ENCODE results near the gene HRK. TPM values are rescaled to one million over a fixed set of nuclear protein-coding genes. Genes with fewer than 3 reads are reported as not detected.

HRK gene
- total and polyA plus RNA-seq, 12 donors, result 0.09 to 1.1 (median 0.24) TPM; not detected in 3

DNA sequence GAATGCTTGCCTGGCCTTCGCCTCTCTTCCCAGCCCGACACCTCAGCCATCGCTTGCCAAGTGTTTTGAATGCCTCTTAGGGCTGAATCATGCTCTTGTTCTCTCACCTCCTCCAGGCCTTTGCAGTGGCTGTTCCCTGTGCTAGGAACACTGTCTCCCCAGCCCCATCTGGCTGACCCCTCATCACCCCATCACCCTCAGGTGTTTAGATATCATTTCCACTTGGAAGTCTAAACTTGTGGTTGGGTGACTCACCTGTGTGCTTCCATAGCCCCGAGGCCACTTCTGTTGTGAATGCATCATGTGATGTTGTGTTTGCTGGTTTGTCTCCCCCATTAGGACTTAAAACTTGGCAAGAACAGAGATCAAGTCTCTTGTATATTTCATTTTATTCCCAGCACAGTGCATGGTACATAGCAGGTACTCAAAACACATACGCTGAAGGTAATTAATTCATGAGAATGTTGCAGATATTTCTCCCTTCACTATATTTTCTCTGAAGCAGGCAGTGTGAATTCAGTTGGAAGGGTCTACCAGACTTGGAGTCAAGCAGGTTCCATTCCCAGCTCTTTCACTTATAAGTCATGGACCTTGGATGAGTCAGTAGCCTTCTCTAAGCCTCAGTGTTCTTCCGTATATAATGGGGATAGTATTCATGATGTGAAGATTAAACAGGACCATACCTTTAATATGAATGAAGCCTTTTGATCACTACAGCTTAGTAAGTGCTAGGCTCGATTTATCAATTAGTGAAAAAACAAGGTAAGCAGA is 67.8 kb downstream of the HRK start:
- TF ChIP-seq, protein P1, sequence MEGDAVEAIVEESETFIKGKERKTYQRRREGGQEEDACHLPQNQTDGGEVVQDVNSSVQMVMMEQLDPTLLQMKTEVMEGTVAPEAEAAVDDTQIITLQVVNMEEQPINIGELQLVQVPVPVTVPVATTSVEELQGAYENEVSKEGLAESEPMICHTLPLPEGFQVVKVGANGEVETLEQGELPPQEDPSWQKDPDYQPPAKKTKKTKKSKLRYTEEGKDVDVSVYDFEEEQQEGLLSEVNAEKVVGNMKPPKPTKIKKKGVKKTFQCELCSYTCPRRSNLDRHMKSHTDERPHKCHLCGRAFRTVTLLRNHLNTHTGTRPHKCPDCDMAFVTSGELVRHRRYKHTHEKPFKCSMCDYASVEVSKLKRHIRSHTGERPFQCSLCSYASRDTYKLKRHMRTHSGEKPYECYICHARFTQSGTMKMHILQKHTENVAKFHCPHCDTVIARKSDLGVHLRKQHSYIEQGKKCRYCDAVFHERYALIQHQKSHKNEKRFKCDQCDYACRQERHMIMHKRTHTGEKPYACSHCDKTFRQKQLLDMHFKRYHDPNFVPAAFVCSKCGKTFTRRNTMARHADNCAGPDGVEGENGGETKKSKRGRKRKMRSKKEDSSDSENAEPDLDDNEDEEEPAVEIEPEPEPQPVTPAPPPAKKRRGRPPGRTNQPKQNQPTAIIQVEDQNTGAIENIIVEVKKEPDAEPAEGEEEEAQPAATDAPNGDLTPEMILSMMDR (IDR thresholded peaks at IDR 0.05), result no peak
- no peak for TF ChIP-seq POLR2A (IDR thresholded peaks at IDR 0.05)
- H3K4me1 ChIP-seq (replicated peaks in 1 of 2), result peaks cover 0 to 8% of the 10 kb centered on the region in 2 donors
- no peaks in the 10 kb centered on the region for H3K9me3 ChIP-seq (replicated peaks in 1 of 3)
- no peak for DNase-seq
- no peaks in the 10 kb centered on the region for H3K27me3 ChIP-seq
- intact Hi-C loops (cut with DNase I), result no loop called here
- 83 to 89% (median 89%) methylated on average over 7 of the region's 7 CpGs for WGBS, 4 donors
- H3K27ac ChIP-seq, result no peak overlapping the region
- H3K36me3 ChIP-seq (replicated peaks in 1 of 2), result no peaks in the 10 kb centered on the region
- no peak overlapping the region for H3K4me3 ChIP-seq

DNA sequence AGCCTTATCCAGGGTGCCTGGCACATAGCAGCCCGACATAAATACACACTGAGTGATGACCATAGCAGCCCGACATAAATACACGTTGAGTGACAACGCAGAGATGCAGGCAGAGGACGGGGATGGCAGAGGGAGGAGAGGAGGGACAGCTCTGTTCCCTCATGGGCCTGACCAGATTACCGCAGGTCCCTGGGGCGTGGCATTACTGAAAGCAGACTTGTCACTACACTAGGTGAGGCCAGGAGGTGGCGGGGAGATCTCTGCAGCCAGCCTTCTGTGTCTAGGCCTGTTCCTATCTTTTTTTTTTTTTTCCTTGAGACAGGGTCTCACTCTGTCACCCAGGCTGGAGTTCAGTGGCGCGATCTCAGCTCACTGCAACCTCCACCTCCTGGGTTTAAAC is 69.0 kb downstream of the HRK start:
- Histone ChIP-seq H3K36me3 (replicated peaks in 1 of 2) (no peaks in the 10 kb centered on the region), H3K9me3 (replicated peaks in 1 of 3) (no peaks in the 10 kb centered on the region), H3K4me1 (replicated peaks in 1 of 2) (no peaks in the 10 kb centered on the region), H3K27me3 (no peaks in the 10 kb centered on the region), H3K4me3 (no peak overlapping the region), H3K27ac (no peak overlapping the region)
- WGBS, 4 donors, result 89 to 94% (median 93%) methylated on average over 10 of the region's 10 CpGs
- intact Hi-C loops (cut with DNase I), result no loop called here
- DNase-seq, result no peak
- TF ChIP-seq, protein P1 (IDR thresholded peaks at IDR 0.05), result no peak
- no peak for TF ChIP-seq POLR2A (IDR thresholded peaks at IDR 0.05)

DNA sequence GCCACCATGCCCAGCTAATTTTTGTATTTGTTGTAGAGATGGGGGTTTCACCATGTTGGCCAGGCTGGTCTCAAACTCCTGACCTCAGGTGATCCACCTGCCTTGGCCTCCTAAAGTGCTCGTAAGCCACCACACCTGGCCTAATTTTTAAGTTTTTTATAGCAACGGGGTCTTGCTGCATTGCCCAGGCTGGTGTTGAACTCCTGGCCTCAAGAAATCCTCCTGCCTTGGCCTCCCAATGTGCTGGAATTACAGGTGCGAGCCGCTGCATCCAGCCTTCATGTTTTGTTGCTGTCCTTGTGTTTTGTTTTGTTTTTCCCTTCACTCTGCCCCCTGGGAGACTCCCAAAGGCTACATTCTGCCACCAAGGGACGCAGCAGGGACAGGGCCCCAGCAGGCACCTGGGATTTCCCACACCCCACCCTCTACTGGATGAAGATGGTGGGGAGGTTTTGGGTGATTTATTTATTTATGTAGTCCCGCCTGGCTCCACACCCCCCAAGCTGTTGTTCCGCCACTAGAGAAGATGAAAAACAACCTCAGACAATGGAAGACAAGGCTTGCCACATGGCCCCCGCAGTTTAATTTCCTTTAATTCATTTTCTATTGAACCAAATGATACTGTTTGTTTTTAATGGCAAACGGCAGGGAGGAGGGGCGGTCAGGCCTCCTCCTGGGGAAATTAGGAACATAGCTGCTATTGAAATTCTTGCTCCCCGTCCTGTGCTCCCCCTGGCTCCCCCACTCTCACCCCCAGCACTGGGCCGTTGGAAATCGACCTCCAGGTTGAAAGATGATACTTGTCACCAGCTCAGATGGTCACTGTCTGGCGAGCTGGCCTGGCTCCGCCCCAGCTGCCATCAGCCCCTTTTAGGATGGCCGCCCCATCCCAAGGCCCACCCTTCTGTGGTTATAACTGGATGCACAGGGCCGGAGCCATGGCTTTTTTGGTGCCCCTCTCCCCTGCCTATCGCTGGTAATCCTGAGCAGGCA is 72.8 kb downstream of the HRK start:
- no peak for DNase-seq
- no peak overlapping the region for H3K4me3 ChIP-seq
- no peak overlapping the region for H3K27ac ChIP-seq
- TF ChIP-seq, protein P1 (IDR thresholded peaks at IDR 0.05), result no peak
- TF ChIP-seq POLR2A (IDR thresholded peaks at IDR 0.05), result no peak
- 82 to 86% (median 82%) methylated on average over 16 to 18 of the region's 18 CpGs for WGBS, 4 donors
- no peaks in the 10 kb centered on the region for H3K9me3 ChIP-seq (replicated peaks in 1 of 3)
- intact Hi-C loops (cut with DNase I), result no loop called here
- no peaks in the 10 kb centered on the region for H3K27me3 ChIP-seq
- H3K36me3 ChIP-seq (replicated peaks in 1 of 2), result no peaks in the 10 kb centered on the region
- no peaks in the 10 kb centered on the region for H3K4me1 ChIP-seq (replicated peaks in 1 of 2)

DNA sequence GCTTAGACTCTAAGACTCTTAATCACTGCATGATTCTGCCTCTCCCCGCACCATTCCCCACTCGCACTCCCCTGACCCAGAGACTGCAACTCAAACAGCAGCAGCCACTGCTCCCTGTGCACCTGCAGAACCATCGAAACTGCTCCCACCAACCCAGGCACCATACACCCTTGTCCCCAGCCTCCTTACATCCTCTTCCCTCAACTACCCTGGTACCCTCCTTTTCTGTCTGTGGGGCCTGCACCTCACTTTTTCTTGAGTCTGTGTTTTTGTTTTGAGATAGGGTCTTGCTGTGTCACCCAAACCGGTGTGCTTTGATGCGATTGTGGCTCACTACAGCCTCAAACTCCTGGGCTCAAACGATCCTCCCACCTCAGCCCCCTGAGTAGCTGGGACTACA is 73.7 kb downstream of the HRK start:
- DNase-seq, result no peak
- intact Hi-C loops (cut with DNase I), result no loop called here
- no peaks in the 10 kb centered on the region for H3K36me3 ChIP-seq (replicated peaks in 1 of 2)
- no peak overlapping the region for H3K4me3 ChIP-seq
- no peak overlapping the region for H3K27ac ChIP-seq
- no peaks in the 10 kb centered on the region for H3K27me3 ChIP-seq
- 91 to 94% (median 93%) methylated on average over 6 of the region's 6 CpGs for WGBS, 4 donors
- H3K4me1 ChIP-seq (replicated peaks in 1 of 2), result no peaks in the 10 kb centered on the region
- H3K9me3 ChIP-seq (replicated peaks in 1 of 3), result no peaks in the 10 kb centered on the region
- no peak for TF ChIP-seq POLR2A (IDR thresholded peaks at IDR 0.05)
- TF ChIP-seq, protein P1 (IDR thresholded peaks at IDR 0.05), result no peak
